Uterus (tissue), 2 donors: ENCODE data around the gene PPP4R1.

Source experiments
- CTCF ChIP-seq, 4 experiments: fragments of 200-600 bp in 2 of 4; fragments of 450-650 bp in 2 of 4; sonication (generic) in 2 of 4; IDR thresholded peaks; one replicate each; pipeline ENCODE4 v1.5.1; 2016 to 2019; ENCODE audit warnings: antibody characterized with exemption in 4 of 4, mild to moderate bottlenecking in 2 of 4, moderate library complexity in 1 of 4
- POLR2A ChIP-seq, 2 donors: fragments of 450-650 bp; IDR thresholded peaks; one replicate each; pipeline ENCODE4 v1.6.1; 2016; ENCODE audit warnings: antibody characterized with exemption in 2 of 2, mild to moderate bottlenecking in 1 of 2, moderate library complexity in 1 of 2

GRCh38 chr18:9616049-9616448 lies 1.7 kb upstream of the PPP4R1 start:
- TF ChIP-seq POLR2A (IDR thresholded peaks at IDR 0.05): no peak
- no peak for TF ChIP-seq CTCF (IDR thresholded peaks at IDR 0.05)
